NCI-H82 treated with DMSO at 0.1 percent for 48 hours (cell line): Measurements from ENCODE around the gene GDF3.
"Not testable (repeated sequence)": the region's sequence is repeated elsewhere in the genome, so short reads cannot be mapped to it uniquely, and the experiment has no call there.

Experiments
- DNase-seq: peaks from one replicate; lab custom pipeline; 2025; ENCODE audit not compliant: unreplicated experiment; lab: John Stamatoyannopoulos, UW

GDF3 gene

GRCh38 chr12:7668171-7668570, 27.4 kb downstream of the GDF3 start:
- DNase-seq = no peak

GRCh38 chr12:7667125-7667524, 28.4 kb downstream of the GDF3 start:
- DNase-seq = no peak

- no peak for DNase-seq
These were observed 29.0 kb downstream of the GDF3 start for GRCh38 chr12:7666595-7666994.

DNA sequence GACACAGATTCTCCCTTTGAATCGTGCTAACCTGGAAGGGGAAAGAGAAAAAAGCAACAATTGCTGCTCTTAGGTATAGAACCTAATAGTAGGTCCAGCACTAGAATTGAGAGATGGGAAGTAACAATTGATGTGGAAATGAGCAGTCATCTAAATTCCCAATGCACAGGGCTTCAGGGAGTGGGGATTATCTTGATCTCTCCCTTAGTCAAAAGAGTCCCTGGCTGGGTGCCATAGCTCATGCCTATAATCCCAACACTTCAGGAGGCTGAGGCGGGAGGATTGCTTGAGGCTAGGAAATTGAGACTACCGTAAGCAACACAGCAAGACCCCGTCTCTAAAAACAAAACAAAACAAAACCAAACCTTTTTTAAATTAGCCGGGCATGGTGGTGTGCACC, 33.8 kb downstream of the GDF3 start:
- DNase-seq = no peak

DNA sequence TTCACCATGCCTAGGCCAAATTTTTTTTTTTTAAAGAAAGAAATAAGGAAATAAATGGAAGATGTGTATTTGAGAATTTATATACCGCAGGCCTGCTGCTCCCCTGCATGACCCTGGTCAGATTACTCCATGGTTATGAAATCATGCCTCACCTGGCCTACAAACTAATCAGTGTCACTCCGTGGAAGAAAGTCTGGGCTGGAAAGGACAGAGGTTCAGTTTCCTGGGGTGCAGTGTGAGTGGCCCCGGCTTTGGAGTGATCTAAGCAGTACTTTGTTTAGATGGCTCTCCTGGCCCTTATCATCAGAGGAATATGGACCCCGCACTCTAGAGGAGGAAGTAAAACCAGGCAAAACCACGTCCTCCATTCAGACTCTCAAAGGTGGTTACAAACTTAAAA, 39.5 kb downstream of the GDF3 start:
- DNase-seq = no peak

DNA sequence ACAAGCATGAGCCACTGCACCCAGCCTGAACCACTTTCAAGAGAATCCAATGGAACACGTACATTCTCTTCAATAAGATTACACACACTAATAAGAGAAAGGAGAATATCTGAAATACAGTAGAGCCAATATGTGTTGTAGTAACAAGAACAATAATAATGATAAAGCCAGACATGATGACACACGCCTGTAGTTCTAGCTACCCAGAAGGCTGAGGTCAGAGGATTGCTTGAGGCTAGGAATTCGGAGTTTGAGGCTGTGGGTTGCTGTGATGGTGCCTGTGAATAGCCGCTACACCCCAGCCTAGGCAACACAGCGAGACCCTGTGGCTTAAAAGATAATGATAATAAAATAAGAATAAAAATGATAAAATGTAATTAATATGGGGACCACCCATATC, 45.5 kb downstream of the GDF3 start:
- DNase-seq = no peak

DNA sequence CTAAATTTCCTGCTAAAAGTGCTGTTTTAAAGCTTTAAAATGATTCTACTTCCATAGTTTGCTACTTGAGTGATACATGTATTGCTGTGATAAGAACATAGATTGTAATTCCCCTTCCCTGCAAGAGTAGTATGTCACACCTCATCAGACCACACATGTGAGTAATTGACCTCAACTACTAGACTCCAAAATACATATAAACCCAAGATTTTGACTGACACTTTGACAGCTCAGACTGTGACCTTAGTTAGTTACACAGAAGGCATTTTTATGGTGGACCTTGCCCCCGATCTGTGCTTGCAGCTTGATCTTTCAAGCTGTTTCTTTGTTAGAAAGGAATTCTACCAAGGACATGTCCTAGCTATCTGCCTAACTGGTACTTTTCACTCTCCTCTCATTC, 48.5 kb downstream of the GDF3 start:
- DNase-seq = no peak

DNA sequence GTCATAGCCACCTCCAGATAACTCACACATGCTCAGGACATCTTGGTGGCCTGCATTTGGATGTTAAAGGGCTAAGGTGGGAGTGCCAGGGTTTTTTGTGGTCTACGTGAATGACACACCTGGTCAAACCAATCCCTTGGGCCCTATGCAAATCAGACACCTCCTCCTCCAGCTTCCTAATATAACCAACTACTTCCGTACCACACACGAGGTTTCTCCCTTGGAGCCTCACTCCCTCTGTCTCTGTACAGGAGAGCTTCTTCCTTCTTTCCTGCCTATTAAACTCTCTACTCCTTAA, 49.4 kb downstream of the GDF3 start:
- no peak for DNase-seq

- no peak for DNase-seq
These were observed 50.0 kb downstream of the GDF3 start for GRCh38 chr12:7645395-7646177.

DNA sequence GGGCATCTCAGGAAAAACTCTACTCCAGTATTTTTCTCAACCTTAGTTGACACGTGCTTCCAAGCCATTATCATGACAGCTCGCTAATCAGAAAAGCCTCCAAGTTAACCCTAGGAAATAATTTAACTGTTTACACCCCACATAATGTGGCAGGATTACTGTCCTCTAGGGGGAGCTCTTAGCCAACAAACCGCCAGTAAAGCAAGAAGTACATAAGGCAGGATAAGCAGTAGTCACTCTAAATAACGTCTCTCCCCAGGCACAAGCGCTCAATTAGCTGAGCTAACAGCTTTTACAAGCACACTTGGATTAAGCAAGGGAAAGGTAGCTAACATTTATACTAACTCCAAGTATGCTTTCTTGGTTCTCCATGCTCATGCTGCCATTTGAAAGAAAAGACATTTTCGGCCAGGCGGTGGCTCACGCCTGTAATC, 52.7 kb downstream of the GDF3 start:
- DNase-seq = no peak

- DNase-seq = no peak
These were observed 53.3 kb downstream of the GDF3 start for GRCh38 chr12:7642287-7642686.

- DNase-seq = not testable (repeated sequence)
These were observed 55.2 kb downstream of the GDF3 start for GRCh38 chr12:7640123-7640995.
